Thoracic aorta (tissue), 2 donors: ENCODE measurements around the gene MRPS34. TPM values are rescaled to one million over a fixed set of nuclear protein-coding genes. Genes with fewer than 3 reads are reported as not detected.

ENCODE experiments used
- ATAC-seq: fragments of 150-250 bp; one replicate; pipeline ENCODE4 v1.8.0; 2017; ENCODE audit warnings: low read depth; ENCODE audit not compliant: insufficient number of reproducible peaks, low FRiP score
- DNase-seq: peaks from one replicate; pipeline ENCODE4 v3.0.0-alpha.2; 2020; ENCODE audit warnings: low spot score
- H3K27ac ChIP-seq, 2 donors: fragments of 200-600 bp; sonication (generic); 1 replicate in 1 of 2; 2 replicates in 1 of 2; pipeline ENCODE4 v1.5.1; 2016; ENCODE audit warnings: mild to moderate bottlenecking in 2 of 2, moderate library complexity in 2 of 2
- H3K27me3 ChIP-seq: fragments of 200-600 bp; sonication (generic); replicated peaks from 2 replicates; pipeline ENCODE4 v1.6.0; 2016; ENCODE audit warnings: mild to moderate bottlenecking; ENCODE audit not compliant: insufficient read depth
- H3K36me3 ChIP-seq: fragments of 200-600 bp; sonication (generic); one replicate; pipeline ENCODE4 v1.5.1; 2016
- H3K4me1 ChIP-seq, 2 donors: fragments of 200-600 bp; sonication (generic); 1 replicate in 1 of 2; 2 replicates in 1 of 2; pipeline versions ENCODE4 v1.5.1 to v1.6.0; 2016; ENCODE audit warnings: low read depth in 2 of 2, mild to moderate bottlenecking in 1 of 2; ENCODE audit not compliant: control insufficient read depth in 1 of 2
- H3K4me3 ChIP-seq: fragments of 200-600 bp; sonication (generic); 2 replicates; pipeline ENCODE4 v1.5.1; 2016; ENCODE audit warnings: mild to moderate bottlenecking
- H3K9me3 ChIP-seq: fragments of 200-600 bp; sonication (generic); 2 replicates; pipeline ENCODE4 v1.5.1; 2016
- total RNA-seq, 2 donors: library from RNA; depleted of rRNA; stranded (reverse); fragments of >200 nt; gene quantifications; one replicate each; pipeline versions ENCODE4 v1.1.0 to v1.2.3, GENCODE V29; 2016
- TF ChIP-seq, protein P1 (sequence below): fragments of 200-600 bp; sonication (generic); IDR thresholded peaks from one replicate; pipeline ENCODE4 v1.5.1; 2019; ENCODE audit warnings: antibody characterized with exemption

Gene MRPS34
- total RNA-seq, 2 donors from 2014 or later, result 36.9 to 48.3 TPM

DNA sequence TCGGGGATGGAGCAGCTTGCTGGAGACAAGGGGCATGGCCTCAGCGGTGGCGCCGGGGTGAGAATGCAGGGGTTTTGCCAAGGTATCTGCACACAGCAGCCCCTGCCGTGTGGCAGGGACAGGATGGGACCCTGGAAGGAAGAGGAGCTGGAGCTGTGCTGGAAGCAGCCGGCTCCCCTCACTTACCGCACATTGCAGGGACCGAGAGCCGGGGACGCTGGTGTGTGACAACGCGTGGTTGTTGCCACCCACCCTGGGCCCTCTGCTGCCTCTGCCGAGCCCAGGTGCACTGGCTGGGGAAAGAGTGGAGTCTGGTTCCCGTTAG is 12.9 kb upstream of the MRPS34 start:
- TF ChIP-seq, protein P1, sequence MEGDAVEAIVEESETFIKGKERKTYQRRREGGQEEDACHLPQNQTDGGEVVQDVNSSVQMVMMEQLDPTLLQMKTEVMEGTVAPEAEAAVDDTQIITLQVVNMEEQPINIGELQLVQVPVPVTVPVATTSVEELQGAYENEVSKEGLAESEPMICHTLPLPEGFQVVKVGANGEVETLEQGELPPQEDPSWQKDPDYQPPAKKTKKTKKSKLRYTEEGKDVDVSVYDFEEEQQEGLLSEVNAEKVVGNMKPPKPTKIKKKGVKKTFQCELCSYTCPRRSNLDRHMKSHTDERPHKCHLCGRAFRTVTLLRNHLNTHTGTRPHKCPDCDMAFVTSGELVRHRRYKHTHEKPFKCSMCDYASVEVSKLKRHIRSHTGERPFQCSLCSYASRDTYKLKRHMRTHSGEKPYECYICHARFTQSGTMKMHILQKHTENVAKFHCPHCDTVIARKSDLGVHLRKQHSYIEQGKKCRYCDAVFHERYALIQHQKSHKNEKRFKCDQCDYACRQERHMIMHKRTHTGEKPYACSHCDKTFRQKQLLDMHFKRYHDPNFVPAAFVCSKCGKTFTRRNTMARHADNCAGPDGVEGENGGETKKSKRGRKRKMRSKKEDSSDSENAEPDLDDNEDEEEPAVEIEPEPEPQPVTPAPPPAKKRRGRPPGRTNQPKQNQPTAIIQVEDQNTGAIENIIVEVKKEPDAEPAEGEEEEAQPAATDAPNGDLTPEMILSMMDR, result no peak
- Histone ChIP-seq H3K27me3 (no peaks in the 10 kb centered on the region), H3K27ac (no peak overlapping the region), H3K36me3 (peaks cover 25% of the 10 kb centered on the region), H3K9me3 (no peaks in the 10 kb centered on the region), H3K4me1 (peaks cover 14 to 34% of the 10 kb centered on the region in 2 donors), H3K4me3 (no peak overlapping the region)
- no peak for ATAC-seq
- no peak for DNase-seq

DNA sequence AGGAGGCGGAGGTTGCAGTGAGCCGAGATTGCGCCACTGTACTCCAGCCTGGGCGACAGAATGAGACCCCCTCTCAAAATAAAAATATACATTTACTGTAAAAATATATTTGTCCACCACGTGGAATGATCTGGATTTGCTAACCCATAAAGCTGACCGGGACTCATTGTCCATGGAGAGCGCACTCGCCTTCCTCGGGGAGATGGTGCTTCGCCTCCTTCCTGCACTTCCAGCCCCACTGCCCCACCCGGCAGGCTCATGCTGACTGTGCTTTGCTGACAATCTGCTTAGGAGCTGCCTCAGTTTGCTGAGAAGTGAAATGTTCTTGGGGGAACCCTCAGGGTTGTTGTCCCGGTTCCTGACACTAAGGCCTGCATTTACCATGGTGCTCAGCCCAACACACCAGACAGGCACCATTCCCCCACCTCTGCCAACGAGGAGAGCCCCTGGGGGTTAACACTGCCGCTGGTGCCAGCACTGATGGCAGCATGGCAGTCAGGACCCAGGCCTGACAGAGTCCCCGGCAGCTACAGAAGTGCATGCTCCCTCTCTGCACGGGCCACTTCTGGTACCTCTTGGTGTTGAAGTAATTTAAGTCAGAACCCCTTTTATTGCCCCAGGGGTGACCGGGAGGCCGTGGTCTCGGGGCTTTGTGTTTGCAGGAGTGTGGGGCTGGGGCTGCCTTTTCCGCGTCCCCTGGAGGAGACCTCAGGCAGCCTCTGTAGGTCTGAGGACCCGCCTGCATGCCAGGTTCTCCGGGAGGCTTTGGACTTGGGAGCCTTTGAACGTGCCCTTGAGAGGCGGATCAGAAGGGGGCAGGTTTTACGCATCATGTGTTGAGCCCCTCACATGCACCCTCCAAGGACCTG is 12.3 kb upstream of the MRPS34 start:
- H3K27ac ChIP-seq, result no peak overlapping the region
- H3K36me3 ChIP-seq, result peaks cover 28% of the 10 kb centered on the region
- no peaks in the 10 kb centered on the region for H3K9me3 ChIP-seq
- no peak overlapping the region for H3K4me3 ChIP-seq
- H3K27me3 ChIP-seq, result no peaks in the 10 kb centered on the region
- TF ChIP-seq, protein P1, result no peak
- H3K4me1 ChIP-seq, result peaks cover 14 to 39% of the 10 kb centered on the region in 2 donors
- DNase-seq (no peak), ATAC-seq (no peak)

DNA sequence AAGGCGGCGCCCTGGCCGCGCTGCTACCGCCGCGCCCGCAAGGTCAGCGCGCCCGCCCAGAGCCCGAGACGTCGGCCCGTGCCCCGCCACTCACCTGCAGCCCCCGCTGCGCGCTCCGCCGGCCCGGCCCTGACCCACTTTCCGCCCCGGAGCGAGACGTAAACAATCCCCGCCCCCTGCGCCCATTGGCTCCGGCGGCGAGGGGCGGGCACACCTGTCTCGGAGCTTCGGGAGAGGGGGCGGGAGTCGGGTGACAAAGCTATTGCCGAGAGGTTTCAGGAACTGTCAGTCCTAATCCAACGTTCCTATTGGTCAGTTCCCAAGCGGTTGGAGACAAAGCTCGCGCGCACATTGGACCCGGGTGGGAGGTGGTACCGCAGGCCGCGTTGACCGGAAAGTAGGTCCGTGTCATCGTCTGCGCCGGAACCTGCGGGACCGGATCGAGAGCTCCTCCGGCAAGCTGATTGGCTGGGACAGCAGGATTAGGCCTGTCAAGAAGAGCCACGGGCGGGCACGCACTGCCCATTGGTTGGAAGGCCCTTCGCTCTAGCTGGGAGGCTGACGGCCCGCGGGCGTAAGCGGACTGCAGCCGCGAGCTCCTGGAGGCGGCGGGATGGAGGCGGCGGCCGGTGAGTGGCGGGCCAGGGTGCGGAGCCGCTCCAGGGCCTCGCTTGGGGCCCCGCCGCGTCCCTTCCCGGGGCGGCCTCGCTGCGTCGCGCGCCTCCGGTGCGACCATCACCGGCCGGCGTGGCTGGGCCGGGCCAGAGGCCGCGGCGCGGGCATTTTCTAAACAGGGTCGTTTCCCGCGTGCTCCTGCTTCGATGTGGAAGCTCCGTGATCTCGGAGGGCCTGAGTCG is 9.7 kb upstream of the MRPS34 start, which contains the start of the genes NUBP2 and SPSB3:
Gene NUBP2 (plus strand): TSS at position 553 of the 857 bp plus-strand sequence. CDS start 61 bp downstream, at position 614.
Gene SPSB3 (minus strand): TSS at position 164 of the 857 bp plus-strand sequence. CDS start 1,088 bp downstream, outside the sequence.
- Histone ChIP-seq H3K4me3 (peak within 1 kb of the TSS; percentile 89), H3K4me1 (peaks cover 14 to 39% of the 10 kb centered on the region in 2 donors), H3K9me3 (no peaks in the 10 kb centered on the region), H3K27ac (peak within 1 kb of the TSS; percentile 77 to 93), H3K27me3 (no peaks in the 10 kb centered on the region), H3K36me3 (peaks cover 20% of the 10 kb centered on the region)
- ATAC-seq (peak; percentile 100), DNase-seq (peak; percentile 99)
- TF ChIP-seq, protein P1, result no peak

DNA sequence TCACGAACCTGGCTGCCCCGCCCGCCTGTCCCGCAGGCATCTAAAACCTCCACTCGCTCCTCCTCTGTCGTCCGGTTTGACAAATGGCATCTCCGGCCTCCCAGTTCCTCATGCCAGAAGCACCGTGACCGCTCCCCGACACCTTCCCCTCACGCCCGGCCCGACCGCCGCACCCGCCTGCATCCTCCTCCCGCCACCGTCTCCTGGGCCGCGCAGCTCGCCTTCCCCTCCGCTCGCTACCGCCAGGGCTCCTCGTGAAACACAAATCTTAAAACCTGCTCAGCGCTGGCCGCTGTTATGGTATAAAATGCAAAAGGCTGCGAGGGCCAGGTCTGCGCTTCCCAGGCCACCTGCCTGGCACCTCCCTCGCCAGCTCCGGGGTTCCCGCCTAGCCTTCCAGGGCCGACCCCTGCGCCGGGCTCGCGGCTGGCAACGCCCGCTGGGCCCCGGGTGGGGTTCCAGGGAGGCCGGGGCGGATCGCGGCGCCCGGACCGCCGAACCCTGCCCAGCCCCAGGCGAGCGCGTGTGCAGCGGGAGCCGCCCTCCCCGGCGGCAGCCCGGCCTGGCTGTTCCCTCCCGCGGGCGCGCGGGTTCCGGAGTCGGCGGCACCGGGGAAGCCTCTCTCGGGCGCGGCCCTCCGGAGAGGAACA is 8.9 kb upstream of the MRPS34 start:
- Histone ChIP-seq H3K4me3 (peak overlapping the region; percentile 89), H3K9me3 (no peaks in the 10 kb centered on the region), H3K4me1 (peaks cover 14 to 39% of the 10 kb centered on the region in 2 donors), H3K36me3 (peaks cover 25% of the 10 kb centered on the region), H3K27ac (peak overlapping the region; percentile 77 to 93), H3K27me3 (no peaks in the 10 kb centered on the region)
- ATAC-seq, result peak; percentile 2
- TF ChIP-seq, protein P1, result peak; percentile 42
- no peak for DNase-seq
